Lung (tissue), 12 donors: ENCODE measurements around the gene RALA. TPM values are rescaled to one million over a fixed set of nuclear protein-coding genes. Genes with fewer than 3 reads are reported as not detected.

Experiments used
- ATAC-seq: fragments of 200-7000 bp; cut with Tn5 transposase; one replicate; pipeline ENCODE4 v1.9.1; 2020; ENCODE audit warnings: moderate number of reproducible peaks; ENCODE audit not compliant: insufficient read depth, low FRiP score
- DNase-seq, 3 donors: peaks; one replicate each; pipeline ENCODE4 v3.0.0-alpha.2; 2013 to 2017
- H3K27ac ChIP-seq, 2 donors: one replicate each; pipeline ENCODE4 v1.5.1; 2013; ENCODE audit warnings: mild to moderate bottlenecking in 2 of 2, moderate library complexity in 2 of 2, control low read depth in 1 of 2, inconsistent platforms in 1 of 2, low read depth in 1 of 2, low read length in 1 of 2
- H3K27me3 ChIP-seq, 3 donors: one replicate each; pipeline ENCODE4 v1.5.1; 2013; ENCODE audit warnings: low read length in 2 of 3; ENCODE audit not compliant: control insufficient read depth in 3 of 3, insufficient read depth in 3 of 3
- H3K36me3 ChIP-seq, 4 donors: one replicate each; pipeline ENCODE4 v1.5.1; 2013; ENCODE audit warnings: low read length in 4 of 4, mild to moderate bottlenecking in 1 of 4, moderate library complexity in 1 of 4; ENCODE audit not compliant: control insufficient read depth in 4 of 4, insufficient read depth in 4 of 4
- H3K4me1 ChIP-seq, 5 donors: one replicate each; pipeline ENCODE4 v1.5.1; 2013; ENCODE audit warnings: low read length in 5 of 5, mild to moderate bottlenecking in 2 of 5, moderate library complexity in 1 of 5; ENCODE audit not compliant: control insufficient read depth in 5 of 5, insufficient read depth in 5 of 5
- H3K4me3 ChIP-seq: one replicate; pipeline ENCODE4 v1.5.1; 2013; ENCODE audit warnings: mild to moderate bottlenecking, control low read depth, moderate library complexity
- H3K9ac ChIP-seq, 2 donors: one replicate each; pipeline ENCODE4 v1.5.1; 2013; ENCODE audit warnings: low read length in 2 of 2, control low read depth in 1 of 2; ENCODE audit not compliant: insufficient read depth in 1 of 2
- H3K9me3 ChIP-seq, 4 donors: one replicate each; pipeline ENCODE4 v1.5.1; 2013; ENCODE audit warnings: low read length in 3 of 4, mild to moderate bottlenecking in 1 of 4, moderate library complexity in 1 of 4; ENCODE audit not compliant: control insufficient read depth in 4 of 4, insufficient read depth in 3 of 4
- CTCF ChIP-seq: IDR thresholded peaks from 2 replicates; pipeline ENCODE4 v1.5.1; 2012; ENCODE audit warnings: mild to moderate bottlenecking; ENCODE audit errors: control extremely low read depth, extremely low read depth
- WGBS, 2 donors: extraction: QIAGEN DNeasy Blood & Tissue Kit; methylation state at CpG; one replicate each; pipeline ENCODE4 v1.1.7; 2013; 5-methylcytosine and 5-hydroxymethylcytosine counted together
- polyA plus RNA-seq, 2 donors: library from polyadenylated mRNA; stranded (reverse); fragments of 200-250 nt; gene quantifications; one replicate each; pipeline ENCODE4 v1.2.1, GENCODE V29; 2013
- total RNA-seq, 2 donors: library from RNA; depleted of rRNA in 1 of 2; stranded (reverse); fragments of >200 nt in 1 of 2; gene quantifications; one replicate each; pipeline ENCODE4 v1.2.1, GENCODE V29; 2014 to 2021
- donor health status: control.
- donor health status: control.
- donor health status: Bipolar disorder and iron deficiency.
- donor health status: healthy.
- donor health status: DM: yes; HTN: yes; CAD: no.

Gene RALA
- total and polyA plus RNA-seq, 4 donors, result 29.5 to 41.0 (median 30.6) TPM

- DNase-seq (no peak), ATAC-seq (no peak)
- Histone ChIP-seq H3K4me3 (no peak overlapping the region), H3K4me1 (peaks cover 0 to 3% (median 0%) of the 10 kb centered on the region in 5 donors), H3K9me3 (no peaks in the 10 kb centered on the region), H3K36me3 (no peaks in the 10 kb centered on the region), H3K27ac (no peak overlapping the region), H3K27me3 (no peaks in the 10 kb centered on the region), H3K9ac (no peak overlapping the region)
- TF ChIP-seq CTCF, result no peak
- 98% methylated on average over 17 of the region's 17 CpGs for WGBS, 2 donors
Observed at GRCh38 chr7:39721919-39722597, 98.7 kb downstream of the RALA start.

DNA sequence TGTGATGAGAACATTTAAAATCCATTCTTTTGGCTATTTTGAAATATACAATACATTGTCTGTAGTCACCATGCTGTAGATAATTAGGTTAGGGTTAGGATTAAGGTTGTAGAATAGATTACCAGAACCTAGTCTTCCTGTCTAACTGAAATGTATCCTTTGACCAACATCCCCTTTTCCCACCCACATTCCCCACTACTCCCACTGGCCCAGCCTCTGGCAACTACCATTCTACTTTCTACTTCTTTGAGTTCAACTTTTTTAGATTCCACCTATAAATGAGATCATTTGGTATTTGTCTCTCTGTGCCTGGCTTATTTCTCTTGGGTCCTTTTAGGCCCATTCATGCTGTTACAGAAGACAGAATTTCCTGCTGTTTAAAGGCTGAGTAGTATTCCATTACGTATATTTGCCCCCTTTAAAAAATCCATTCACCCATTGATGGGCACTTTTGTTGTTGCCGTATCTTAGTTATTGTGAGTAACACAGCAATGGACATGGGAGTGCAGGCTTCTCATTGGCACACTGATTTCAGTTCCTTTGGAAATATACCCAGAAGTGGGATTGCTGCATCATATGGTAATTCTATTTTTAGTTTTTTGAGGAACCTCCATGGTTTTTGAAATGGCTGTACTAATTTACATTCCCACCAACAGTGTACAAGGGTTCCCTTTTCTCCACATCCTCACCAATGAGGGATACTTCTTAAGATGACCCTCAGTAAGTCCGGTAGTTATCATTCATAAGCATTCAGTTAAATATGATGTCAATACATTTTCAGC is 104.0 kb downstream of the RALA start:
- H3K4me3 ChIP-seq, result no peak overlapping the region
- H3K27me3 ChIP-seq, result no peaks in the 10 kb centered on the region
- no peaks in the 10 kb centered on the region for H3K9me3 ChIP-seq
- DNase-seq, result no peak
- 82 to 85% methylated on average over 3 of the region's 3 CpGs for WGBS, 2 donors
- peaks cover 0 to 2% (median 0%) of the 10 kb centered on the region in 5 donors for H3K4me1 ChIP-seq
- H3K9ac ChIP-seq, result no peak overlapping the region
- no peaks in the 10 kb centered on the region for H3K36me3 ChIP-seq
- ATAC-seq, result no peak
- no peak for TF ChIP-seq CTCF
- H3K27ac ChIP-seq, result no peak overlapping the region

DNA sequence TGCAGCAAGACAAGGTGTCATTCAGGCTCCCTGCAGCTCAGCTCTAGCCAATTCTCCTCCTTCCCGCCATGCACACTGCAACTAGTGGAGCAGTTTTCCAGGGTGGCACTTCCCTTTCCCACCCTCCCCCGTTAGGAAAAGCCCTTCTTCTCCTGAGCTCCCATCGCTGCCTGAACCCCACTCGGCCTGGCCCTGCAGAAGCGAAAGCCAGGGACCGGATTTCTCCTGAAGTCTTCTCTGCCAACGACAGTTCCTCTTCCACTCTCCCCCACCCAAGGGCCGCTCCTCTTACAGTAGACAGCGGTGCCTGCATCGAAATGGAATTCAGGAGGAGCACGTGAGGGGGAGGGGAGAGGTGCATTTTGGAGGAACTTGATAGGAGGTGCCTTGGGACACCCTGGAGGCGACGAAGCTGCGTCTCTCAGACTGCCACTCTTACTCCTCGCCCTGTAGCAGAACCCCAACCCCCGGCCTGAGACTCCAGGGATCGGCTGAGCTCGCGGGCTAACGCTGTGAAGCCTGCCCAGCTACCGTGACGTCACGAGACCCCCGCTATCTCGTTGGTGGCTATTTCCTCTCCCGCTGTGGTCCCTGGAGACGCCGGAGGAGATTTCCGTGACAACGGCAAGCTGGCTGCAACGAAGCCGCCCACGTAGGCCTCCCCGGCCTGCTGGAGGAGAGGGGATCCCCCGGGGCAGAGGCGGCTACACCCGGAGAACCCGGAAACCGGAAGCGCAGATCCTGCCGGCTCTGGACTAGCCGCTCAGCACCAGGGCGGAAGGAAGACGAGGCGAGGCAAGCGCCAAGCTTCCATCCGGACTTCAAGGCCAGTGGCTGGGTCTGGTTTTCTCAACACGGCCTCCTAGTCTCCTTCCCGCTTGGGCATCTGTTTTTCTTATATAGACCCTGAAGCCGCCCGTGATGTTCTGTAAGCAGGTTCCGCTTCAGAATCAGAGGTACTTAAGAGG is 109.7 kb downstream of the RALA start:
- H3K4me3 ChIP-seq, result peak overlapping the region; percentile 39
- DNase-seq (peak; percentile 96 to 98 (median 97)), ATAC-seq (peak; percentile 96)
- peaks cover 0 to 16% (median 8%) of the 10 kb centered on the region in 5 donors for H3K4me1 ChIP-seq
- H3K36me3 ChIP-seq, result no peaks in the 10 kb centered on the region
- no peaks in the 10 kb centered on the region for H3K9me3 ChIP-seq
- 2% methylated on average over 52 of the region's 52 CpGs for WGBS, 2 donors
- TF ChIP-seq CTCF, result no peak
- peak overlapping the region in 1 of 2 donors; percentile 52 for H3K9ac ChIP-seq
- H3K27ac ChIP-seq, result peak overlapping the region; percentile 54 to 60
- no peaks in the 10 kb centered on the region for H3K27me3 ChIP-seq
